ENCODE data around the gene MB.

MB gene

GRCh38 chr22:35563211-35563610, 53.9 kb downstream of the MB start:
- DNase-seq (ENCODE audit: low read depth, low spot score) = no peak
- no peak overlapping the region for H3K4me3 ChIP-seq (ENCODE audit: low read depth, low read length)
- TF ChIP-seq CTCF (IDR thresholded peaks at IDR 0.05; ENCODE audit: insufficient read depth, low read length, missing control alignments) = no peak
- POLR2A ChIA-PET = no interaction called here
- CTCF ChIA-PET = interaction anchor here (1.0 to 5.8 kb wide), 4 partner anchors 19 to 132 kb away, joined by 3 to 44 read pairs (median 12); no protein-coding TSS in a partner anchor

- CTCF ChIA-PET = interaction anchor here (1.0 kb wide), 1 partner anchor 135 kb away, joined by 4 read pairs; no protein-coding TSS in a partner anchor
- POLR2A ChIA-PET = no interaction called here
- no peak for DNase-seq (ENCODE audit: low read depth, low spot score)
Measured at GRCh38 chr22:35561796-35562526, 55.2 kb downstream of the MB start.

GRCh38 chr22:35560824-35561223, 56.3 kb downstream of the MB start:
- no peak for DNase-seq (ENCODE audit: low read depth, low spot score)
- ChIA-PET POLR2A (no interaction called here), CTCF (no interaction called here)
- no peak for TF ChIP-seq CTCF (IDR thresholded peaks at IDR 0.05; ENCODE audit: insufficient read depth, low read length, missing control alignments)
- H3K4me3 ChIP-seq (ENCODE audit: low read depth, low read length) = no peak overlapping the region

More at GRCh38 chr22:35561796-35562526, 55.2 kb downstream of the MB start:
- no peak for TF ChIP-seq CTCF (IDR thresholded peaks at IDR 0.05; ENCODE audit: insufficient read depth, low read length, missing control alignments)
- H3K4me3 ChIP-seq (ENCODE audit: low read depth, low read length) = no peak overlapping the region

- no peak overlapping the region for H3K4me3 ChIP-seq (ENCODE audit: low read depth, low read length)
- ChIA-PET POLR2A (no interaction called here), CTCF (no interaction called here)
- no peak for TF ChIP-seq CTCF (IDR thresholded peaks at IDR 0.05; ENCODE audit: insufficient read depth, low read length, missing control alignments)
- DNase-seq (ENCODE audit: low read depth, low spot score) = no peak
Measured at GRCh38 chr22:35560366-35560765, 56.8 kb downstream of the MB start.

- TF ChIP-seq CTCF (IDR thresholded peaks at IDR 0.05; ENCODE audit: insufficient read depth, low read length, missing control alignments) = no peak
- DNase-seq (ENCODE audit: low read depth, low spot score) = no peak
- H3K4me3 ChIP-seq (ENCODE audit: low read depth, low read length) = no peak overlapping the region
- POLR2A ChIA-PET = no interaction called here
- CTCF ChIA-PET = interaction anchor here (1.9 kb wide), 1 partner anchor 11 kb away, joined by 4 read pairs; no protein-coding TSS in a partner anchor
Measured at GRCh38 chr22:35559354-35560005, 57.6 kb downstream of the MB start.

- no peak for TF ChIP-seq CTCF (IDR thresholded peaks at IDR 0.05; ENCODE audit: insufficient read depth, low read length, missing control alignments)
- no peak overlapping the region for H3K4me3 ChIP-seq (ENCODE audit: low read depth, low read length)
- POLR2A ChIA-PET = no interaction called here
- CTCF ChIA-PET = interaction anchor here (1.9 kb wide), 1 partner anchor 11 kb away, joined by 4 read pairs; no protein-coding TSS in a partner anchor
- DNase-seq (ENCODE audit: low read depth, low spot score) = no peak
Measured at GRCh38 chr22:35558719-35559118, 58.4 kb downstream of the MB start.
